ENCODE measurements around the gene CSMD2.
A peak's percentile ranks its signal among the peaks of the same experiment; 100 is the strongest.
"Not testable (repeated sequence)": the region's sequence is repeated elsewhere in the genome, so short reads cannot be mapped to it uniquely, and the experiment has no call there.

Gene CSMD2

DNA sequence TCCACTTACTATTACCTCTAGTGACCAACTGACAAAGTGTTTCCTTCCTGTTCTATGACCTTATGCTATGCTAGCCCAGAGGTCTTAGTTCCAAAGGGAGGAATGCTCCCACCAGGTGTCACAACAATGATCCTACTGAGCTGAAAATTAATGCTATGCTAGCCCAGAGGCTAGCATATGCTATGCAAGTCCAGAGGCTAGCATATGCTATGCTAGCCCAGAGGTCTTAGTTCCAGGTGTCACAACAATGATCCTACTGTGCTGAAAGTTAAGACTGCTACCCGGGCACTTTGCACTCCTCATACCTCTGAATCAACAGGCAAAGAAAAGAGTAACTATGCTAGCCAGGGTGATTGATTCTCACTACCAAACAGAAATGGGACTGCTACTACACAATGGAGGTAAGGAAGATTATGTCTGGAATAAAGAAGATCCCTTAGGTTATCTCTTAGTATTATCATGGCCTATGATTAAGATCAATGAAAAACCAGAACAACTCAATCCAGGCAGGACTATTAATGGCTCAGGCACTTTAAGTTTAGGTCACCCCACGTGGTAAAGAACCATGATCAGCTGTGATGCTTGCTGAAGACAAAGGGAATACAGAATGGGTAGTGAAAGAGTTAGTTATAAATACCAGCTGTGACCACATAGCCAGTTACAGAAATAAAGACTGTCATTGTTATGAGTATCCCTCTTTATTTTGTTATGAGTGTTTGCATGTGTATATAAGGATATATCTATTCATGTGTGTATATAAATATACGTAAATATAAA lies 114.1 kb downstream of the CSMD2 start:
- no peak for DNase-seq

DNA sequence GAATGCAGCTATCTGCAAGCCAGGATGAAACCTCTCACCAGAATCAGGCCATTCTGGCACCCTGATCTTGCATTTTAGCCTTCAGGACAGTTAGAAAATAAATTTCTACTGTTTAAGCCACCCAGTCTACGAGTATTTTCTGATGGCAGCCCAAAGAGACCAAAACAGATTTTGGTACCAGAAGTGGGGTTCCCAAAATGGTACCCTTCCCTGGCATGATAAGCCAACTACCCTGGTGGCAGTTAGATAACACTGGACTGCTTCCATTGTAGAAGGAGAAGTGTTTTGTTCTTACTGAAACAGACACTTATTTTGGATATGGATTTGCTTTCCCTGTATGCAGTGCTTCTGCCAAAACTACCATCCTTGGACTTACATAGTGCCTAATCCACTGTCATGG lies 115.0 kb downstream of the CSMD2 start:
- DNase-seq = no peak

DNA sequence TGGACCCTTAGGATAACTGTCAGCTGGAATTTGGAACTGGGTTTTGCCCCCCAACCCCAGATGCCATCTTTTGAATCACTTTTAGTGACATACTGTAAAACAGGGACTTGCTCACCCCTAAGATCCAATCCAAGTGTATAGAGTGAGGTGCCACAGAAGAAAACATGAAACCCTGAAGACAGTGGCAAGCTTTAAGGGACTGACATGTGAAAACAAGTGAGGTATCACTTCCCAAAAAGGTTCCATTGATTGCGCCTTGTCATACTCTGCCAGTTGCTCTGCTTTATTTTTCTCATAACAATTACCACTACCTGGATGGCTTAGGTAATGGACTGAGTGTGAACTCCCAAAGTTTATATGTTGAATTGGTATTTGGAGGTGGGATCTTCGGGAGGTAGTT lies 115.6 kb downstream of the CSMD2 start:
- DNase-seq = no peak

DNA sequence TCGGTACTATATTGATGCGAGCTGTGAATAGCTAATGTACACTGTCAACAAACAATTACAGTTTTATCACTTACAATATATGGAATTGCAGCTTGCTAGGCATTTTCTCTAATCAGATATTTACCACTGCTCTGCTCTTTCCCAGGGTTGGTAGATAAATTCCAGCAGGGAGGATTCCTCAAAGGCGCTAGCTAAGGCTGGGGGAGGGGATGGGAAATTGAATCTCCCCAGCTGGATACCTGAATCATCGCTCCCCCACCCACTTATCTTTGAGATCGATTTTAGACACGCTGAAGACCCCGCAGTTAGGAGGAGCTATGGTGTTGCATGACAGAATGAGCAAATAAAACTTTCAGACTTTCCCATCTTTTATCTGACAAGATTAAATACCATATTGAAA lies 127.2 kb downstream of the CSMD2 start:
- no peak for DNase-seq

DNA sequence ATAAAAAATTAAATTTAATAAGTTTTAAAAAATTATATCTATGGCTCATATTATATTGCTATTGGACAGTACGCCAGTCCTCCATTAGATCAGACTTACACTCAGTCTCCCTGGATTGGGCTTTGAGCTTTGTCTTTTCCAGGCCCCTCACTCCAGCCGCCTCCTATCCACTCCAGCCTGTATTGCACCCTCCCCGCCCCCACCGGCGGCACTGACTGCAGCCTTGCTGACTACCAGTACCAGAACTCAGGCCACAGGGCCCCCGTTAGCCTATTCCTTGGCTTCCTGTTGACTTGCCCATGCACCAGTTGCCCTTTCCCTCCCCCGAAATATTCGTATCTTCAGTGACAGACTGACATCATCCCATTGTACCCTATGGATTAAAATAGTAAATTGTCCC lies 127.9 kb downstream of the CSMD2 start:
- DNase-seq = no peak

DNA sequence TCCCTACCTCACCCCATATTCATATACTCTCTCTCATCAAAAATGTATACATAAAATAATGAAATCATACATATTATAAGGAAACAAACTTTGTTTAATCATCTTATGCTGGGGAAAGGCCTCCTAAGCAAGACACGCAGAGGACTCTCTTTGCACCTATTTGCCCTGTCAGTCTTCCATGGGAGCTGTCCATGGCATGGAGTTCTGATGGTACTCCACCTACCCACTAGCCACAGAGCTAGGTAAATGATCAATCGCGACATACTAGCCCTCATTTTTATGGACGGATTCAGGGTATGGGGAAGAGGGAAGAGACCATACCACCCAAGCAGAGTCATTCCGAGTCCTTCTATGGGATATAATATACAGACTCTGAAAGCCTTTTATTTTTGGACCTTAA lies 131.0 kb downstream of the CSMD2 start:
- no peak for DNase-seq

DNA sequence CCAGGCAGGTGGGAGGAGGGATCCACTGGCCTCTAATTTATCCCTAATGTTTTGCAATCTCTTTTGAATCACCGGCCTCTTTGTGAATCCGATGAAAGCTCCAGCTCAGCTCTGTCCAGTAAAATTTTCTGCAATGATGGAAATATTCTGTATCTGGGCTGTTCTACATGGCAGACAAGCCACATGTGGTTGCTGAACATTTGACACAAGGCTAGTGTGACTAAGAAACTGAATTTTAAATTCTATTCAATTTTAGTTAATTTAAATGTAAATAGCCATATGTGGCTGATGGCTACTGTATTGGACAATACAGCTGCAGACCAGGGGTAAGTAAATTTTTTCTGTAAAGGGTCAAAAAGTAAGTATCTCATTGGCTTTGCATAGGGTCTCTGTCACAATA lies 135.1 kb downstream of the CSMD2 start:
- DNase-seq = no peak

DNA sequence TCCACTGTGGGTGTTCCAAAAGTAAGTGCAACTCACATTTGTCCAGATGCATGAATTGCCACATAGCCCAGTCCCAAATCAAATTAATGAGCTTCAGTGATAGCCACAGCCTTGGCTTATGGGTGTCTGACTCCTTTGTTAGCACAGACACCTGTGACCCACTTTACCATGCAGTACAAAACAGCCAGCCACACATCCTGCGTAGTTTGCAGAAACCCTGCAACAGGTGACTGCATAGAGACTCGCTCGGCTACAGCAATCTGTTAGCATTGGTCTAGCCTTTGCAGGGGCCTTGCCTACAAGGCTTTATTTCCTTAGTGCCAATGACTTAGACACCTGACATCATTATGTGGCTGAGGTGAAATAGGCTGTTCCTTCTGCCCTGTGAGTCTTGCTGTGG lies 135.5 kb downstream of the CSMD2 start:
- DNase-seq = no peak

DNA sequence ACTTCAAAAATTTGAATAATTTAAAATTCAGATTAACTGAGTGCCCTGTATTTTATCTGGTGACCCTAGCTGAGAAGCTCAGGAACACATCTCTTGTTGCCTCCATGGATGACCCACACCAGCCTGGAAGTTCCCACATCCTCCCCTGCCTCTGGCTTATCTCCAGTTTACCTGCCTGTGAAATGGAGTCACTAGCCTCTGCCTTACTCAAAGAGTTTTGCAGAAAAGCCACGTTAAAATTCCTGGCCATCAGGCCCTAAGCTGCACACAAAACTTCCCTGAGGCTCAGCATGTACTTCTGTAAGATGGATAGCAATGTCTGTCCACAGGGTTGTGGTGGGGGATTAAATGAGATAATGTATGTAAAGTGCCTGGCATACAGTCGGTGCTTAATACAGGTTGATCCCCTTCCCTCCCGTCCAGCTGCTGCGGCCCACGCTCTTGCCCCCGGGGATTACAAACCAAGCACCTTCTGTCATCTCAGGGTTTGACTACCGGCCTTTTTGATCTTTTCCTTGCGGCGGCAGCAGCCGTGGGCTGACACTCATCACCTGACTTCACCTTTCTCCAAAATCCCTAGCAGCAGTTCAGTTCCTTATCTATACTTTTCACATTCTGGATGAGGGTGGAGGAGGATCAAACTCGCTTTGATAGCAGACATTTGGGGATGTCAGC lies 136.5 kb downstream of the CSMD2 start:
- DNase-seq = no peak

DNA sequence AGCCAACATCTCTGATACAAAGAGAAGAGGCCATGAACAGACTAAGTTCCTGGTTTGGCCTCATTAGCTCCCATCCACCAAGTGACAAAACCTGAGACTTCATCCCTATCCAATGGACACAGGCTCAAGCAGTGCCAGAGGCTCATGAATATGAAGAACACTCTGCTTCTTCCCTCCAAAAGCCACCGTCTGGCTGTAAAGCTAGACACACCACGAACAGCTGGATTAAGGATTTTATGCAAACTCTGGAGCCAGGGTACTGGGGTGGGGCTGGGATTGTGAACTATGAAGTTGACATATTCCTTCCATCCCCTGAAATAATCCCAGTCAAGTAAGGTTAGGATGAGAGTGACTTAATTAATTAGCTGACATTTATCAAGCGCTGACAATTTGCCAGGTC lies 139.4 kb downstream of the CSMD2 start:
- no peak for DNase-seq

DNA sequence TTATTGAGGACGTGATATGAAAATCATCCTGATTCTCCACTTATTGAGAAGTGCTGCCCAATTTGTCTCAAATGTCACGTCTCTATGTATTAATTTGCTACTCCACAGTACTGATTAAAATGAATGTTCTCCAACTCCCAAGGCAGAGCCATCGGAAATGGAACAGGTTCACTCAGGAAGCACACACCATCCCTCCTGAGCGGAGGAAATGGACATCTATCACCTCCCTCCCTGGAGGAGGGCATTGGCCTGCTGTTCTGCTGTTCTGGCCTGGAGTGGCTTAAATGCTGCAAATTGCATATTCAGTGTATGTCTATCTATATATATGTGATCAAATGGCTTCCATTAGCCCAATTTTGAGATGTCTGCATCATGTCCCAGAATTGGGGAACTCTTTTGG lies 140.5 kb downstream of the CSMD2 start:
- no peak for DNase-seq

DNA sequence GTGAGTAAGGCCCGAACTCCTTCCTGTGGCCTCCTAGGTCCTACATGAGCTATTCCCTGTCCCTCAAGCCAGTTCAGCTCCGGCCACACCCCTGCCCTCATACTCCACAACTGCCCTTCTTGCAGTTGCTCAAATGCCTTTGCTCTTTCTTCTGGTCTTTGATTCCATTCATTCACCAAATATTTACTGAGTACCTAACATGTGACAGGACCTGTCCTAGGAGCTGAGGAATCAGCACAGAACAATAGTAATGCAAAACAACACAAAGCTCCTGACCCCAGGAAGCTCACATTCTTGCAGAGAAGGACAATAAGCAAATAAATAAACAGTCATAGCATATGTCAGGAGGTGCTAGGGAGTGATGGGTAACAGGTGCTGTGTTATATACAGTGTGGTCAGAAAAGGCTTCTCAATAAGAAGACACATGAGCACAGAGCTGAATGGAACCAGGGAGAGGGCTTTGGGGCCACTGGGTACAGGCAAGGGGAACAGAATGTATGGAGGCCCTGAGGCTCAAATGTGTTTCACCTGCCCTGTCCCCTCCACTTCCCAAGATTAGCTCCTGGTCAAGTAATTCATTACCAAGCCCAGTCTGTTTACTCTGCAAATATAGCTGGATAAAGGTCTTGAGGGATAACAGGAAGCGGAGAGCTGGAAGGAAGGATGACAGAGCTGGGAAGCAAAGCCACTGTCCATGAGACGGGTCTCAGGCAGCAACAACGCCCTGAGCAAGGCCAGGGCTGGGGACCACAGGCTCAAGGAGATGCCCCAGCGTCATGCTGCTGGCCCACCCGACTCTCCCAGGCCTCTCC lies 145.1 kb downstream of the CSMD2 start:
- no peak for DNase-seq

DNA sequence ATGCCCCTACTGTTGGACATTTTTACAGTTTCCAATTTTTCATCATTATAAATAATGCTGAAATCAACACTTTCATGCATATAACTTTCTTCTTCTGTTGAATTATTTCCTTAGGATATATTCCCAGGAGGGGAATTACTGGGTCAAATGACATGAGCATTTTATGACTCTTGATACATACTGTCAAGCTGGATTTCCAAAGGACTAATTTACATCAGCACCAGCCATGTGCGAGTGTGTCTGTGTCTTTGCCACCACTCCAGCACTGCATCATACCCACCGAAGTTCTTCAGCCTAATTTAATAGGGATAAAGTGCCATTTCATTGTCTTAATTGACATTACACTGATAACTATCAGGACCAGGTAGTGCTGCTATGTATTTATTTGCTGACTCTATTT lies 146.7 kb downstream of the CSMD2 start:
- DNase-seq = no peak

DNA sequence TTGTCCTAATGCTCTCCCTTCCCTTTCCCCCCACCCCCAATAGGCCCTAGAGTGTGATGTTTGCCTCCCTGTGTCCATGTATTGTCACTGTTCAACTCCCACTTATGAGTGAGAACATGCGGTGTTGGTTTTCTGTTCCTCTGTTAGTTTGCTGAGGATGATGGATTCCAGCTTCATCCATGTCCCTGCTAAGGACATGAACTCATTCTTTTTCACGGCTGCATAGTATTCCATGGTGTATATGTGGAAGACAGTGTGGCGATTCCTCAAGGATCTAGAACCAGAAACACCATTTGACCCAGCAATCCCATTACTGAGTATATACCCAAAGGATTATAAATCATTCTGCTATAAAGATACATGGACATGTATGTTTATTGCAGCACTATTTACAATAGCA lies 148.7 kb downstream of the CSMD2 start:
- not testable (repeated sequence) for DNase-seq

DNA sequence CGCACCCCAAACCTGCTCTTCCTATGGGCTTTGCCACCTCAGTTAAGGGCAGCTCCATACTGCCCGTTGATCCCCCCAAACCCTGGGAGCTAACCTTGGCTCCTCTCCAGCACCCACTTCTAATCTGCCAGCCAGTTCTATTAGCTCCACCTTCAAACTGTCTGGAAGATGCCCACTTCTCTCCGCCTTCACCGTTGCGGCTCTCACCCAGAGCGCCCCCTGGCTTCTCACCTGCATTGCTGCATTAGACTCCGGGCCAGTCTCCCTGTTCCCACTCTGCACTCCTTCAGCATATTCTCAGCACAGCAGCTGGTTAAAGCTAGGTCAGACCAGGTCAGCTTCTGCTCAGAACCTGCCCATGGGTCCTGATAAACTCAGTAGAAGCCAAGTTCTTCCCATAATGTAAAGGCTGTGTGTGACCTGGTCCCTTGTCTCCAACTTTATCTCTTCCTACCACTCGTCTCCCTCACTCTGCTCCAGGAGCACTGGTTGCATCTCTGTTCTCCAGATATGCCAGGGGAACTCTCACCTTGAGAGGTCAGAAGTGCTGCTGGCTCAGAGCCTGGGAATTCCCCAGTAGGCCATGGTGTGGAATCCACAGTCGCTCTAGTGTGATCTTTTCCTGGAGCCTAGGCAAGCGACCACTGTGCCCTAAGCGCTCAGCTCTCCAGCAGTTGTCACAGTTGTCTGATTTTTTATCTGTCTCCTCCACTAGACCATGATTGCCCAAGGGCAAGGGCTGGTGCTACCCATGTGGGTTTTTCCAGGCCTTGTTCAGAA lies 150.9 kb downstream of the CSMD2 start:
- peak in 3 of 4 experiments; percentile 4 to 38 (median 14) for DNase-seq

DNA sequence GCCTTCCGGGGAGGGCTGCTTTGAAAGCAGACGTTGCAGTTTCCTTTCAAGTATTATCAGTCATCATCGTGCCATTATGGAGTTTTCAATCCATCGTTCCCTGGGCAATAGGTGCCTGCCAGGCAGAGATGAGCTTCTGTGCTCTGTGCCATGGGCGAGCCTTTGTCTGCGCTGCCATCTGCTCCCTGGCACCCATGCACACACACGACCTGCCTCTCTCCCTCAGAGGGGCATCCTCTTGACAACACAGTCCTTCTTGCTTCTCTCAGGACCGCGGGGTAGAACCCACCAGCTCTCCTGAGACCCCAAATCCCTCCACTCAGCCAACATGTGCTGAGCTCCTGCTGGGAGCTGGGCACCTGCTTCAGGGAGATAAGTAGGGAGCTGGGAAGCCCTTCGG lies 151.9 kb downstream of the CSMD2 start:
- DNase-seq = no peak

DNA sequence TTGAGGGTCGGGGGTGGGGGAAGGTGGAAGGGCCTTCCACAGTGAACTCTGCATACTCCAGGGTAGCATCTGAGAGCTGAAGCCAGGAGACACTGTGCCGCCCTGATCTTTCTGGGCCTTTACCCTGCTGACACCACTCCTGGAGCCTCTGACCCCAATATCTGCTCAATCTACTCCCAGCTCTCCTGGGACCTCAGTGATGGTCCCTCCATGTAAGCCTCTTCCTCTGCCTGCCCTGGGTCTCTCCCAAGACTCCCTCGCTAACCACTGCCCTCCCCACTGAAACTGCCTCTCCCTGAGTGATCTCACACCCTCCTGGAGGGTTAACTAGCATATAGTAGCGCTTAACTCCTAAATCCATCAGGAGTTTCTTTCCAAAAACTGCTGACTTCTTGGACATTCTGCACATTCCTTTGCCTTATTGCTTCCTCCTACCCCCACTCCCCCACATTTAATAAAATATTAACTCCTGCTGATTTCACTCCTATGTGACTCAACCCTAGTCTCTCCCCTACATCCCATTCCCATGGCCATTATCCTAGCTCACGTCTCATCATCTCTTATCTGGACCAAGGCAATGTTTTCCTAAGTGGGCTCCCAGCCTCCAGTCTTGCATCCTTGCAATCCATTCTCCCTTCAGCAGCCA lies 155.6 kb downstream of the CSMD2 start:
- DNase-seq = no peak

DNA sequence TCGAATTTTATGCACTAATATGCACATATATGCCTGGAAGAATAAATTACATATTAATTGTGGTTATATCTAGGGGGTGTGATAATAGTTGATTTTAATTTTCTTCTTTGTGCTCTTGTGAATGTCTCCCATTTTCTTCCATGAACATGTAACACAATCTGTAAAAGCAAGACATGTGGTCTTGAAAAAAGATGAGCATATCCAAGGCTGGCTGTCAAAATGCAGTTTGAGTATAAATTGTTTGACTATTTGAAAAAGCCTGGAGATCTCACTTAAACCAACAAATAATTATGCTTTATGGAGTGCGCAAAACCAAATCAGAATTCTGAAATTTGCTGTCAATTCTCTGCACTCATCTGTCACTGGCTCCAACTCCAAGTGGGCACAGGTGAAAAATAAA lies 157.3 kb downstream of the CSMD2 start:
- DNase-seq = no peak

DNA sequence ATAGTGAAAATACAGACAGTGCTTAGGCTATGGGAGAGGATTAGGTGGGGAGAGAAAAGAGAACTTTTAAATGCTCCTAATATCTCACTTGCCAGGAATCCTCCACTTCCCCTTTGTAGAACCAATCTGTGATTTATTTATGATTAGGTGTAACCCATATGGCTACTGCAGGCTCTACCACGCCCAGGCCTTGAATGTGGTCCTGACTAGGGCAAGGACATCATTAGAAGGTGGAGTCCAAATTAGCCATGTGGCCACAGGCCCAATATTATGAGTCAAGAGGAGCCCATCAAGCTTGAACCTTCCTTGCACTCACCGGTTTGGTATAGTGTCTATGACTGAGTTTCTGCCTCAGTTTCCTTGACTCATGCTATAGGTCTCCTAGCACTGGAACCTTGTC lies 159.7 kb downstream of the CSMD2 start:
- no peak for DNase-seq

DNA sequence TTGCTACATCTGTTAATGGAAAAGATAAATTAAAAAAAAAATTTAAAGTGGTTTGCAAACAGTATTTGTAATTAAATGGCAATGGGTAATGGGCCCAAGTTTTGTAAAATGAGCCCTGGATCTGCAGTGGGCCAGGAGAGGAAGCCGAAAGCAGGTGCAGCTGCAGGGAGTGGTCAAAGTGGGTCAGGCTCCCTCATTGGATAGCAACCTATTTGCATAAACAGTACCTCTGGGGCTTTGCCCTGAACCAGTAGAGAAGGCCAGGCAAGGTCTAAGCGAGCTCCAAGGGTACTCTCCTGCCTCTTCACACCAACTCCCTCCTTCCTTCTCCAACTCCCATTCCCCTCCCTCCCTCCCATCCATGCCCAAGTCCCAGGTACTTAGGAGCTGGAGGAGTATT lies 162.2 kb downstream of the CSMD2 start:
- no peak for DNase-seq

DNA sequence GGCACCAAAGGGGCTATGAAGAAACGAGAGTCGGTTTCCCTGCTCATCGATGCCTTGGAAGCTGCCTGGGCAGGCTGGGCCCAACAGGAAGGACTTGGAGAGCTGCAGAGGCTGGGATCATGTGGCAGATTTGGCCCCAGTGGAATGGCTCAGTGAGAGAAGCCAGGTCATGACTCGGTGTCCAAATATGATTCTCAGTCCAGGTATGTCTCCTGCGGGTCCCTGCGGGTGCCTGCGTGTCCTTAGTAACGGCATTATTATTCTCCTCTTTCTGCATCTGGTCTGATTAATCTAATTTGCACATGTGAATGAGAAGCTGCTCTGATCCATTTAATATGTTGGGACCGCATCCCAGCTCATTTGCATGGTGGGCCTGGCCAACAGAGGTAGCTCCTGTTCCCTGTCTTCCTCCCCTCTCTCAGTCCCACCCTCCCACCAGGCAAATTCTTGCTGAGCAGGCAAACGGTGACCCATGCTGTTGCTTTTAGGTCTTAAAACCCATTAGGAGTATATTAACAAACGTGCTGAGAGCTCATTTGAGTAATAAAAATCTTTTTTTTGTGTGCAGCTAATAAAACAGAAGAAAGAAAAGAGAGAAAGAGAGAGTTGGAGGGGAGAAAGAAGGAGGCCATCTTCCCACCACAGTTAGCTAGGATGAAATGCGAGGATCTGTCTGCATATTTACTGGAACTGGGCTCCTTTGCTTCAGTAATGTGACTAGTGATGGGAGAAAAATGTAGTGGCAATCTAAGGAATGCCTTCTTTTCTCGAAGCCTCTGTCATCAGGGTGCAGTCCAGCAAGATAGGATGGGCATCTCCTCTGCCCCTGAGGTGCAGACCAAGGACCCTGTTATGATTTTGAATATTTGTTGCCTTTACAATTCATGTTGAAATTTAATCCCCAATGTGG lies 167.6 kb downstream of the CSMD2 start:
- DNase-seq = no peak
